DND-41 (cell line): Measurements from ENCODE around the gene DDX4.

ENCODE experiments used
- ATAC-seq: fragments of 200-7000 bp; cut with Tn5 transposase; 3 replicates; pipeline ENCODE4 v1.9.1; 2021; ENCODE audit warnings: low read depth; ENCODE audit not compliant: insufficient read depth
- DNase-seq: peaks from one replicate; pipeline ENCODE4 v3.0.0-alpha.2; 2020
- H2AFZ ChIP-seq: 2 replicates; pipeline ENCODE4 v1.6.0; 2012; ENCODE audit warnings: low read depth, low read length
- H3K27ac ChIP-seq: 2 replicates; pipeline ENCODE4 v1.5.1; 2012; ENCODE audit warnings: low read length, inconsistent platforms
- H3K27me3 ChIP-seq: fragments of 200-600 bp; sonication (generic); 2 replicates; pipeline ENCODE4 v1.6.0; 2012; ENCODE audit warnings: low read length, mild to moderate bottlenecking, inconsistent platforms; ENCODE audit not compliant: insufficient read depth, poor library complexity
- H3K36me3 ChIP-seq: 2 replicates; pipeline ENCODE4 v1.5.1; 2012; ENCODE audit warnings: low read length, inconsistent platforms; ENCODE audit not compliant: insufficient read depth
- H3K4me1 ChIP-seq: 2 replicates; pipeline ENCODE4 v1.5.1; 2012; ENCODE audit warnings: mild to moderate bottlenecking, low read length; ENCODE audit not compliant: insufficient read depth
- H3K4me2 ChIP-seq: 2 replicates; pipeline ENCODE4 v1.6.0; 2012; ENCODE audit warnings: mild to moderate bottlenecking, moderate library complexity, low read length, inconsistent platforms; ENCODE audit not compliant: insufficient read depth
- H3K4me3 ChIP-seq, 2 experiments: fragments of 200-600 bp in 1 of 2; shearing (Covaris generic) in 1 of 2; 2 replicates each; pipeline ENCODE4 v1.5.1; 2012 to 2016; ENCODE audit warnings: inconsistent platforms in 2 of 2, low read length in 2 of 2, mild to moderate bottlenecking in 2 of 2, low read depth in 1 of 2, moderate library complexity in 1 of 2
- H3K79me2 ChIP-seq: 2 replicates; pipeline ENCODE4 v1.6.0; 2012; ENCODE audit warnings: low read length, inconsistent platforms; ENCODE audit not compliant: insufficient read depth
- H3K9ac ChIP-seq: 2 replicates; pipeline ENCODE4 v1.6.0; 2012; ENCODE audit warnings: low read depth, mild to moderate bottlenecking, inconsistent platforms, low read length, moderate library complexity
- H3K9me3 ChIP-seq: 2 replicates; pipeline ENCODE4 v1.5.1; 2012; ENCODE audit warnings: low read length, moderate library complexity, mild to moderate bottlenecking, inconsistent platforms; ENCODE audit not compliant: insufficient read depth, severe bottlenecking
- H4K20me1 ChIP-seq: 2 replicates; pipeline ENCODE4 v1.6.0; 2012; ENCODE audit warnings: low read length; ENCODE audit not compliant: insufficient read depth
- EZH2 ChIP-seq: IDR thresholded peaks from 3 replicates; pipeline ENCODE4 v1.6.1; 2012; ENCODE audit warnings: borderline replicate concordance, low read depth, mild to moderate bottlenecking, moderate library complexity, low read length, inconsistent platforms; ENCODE audit not compliant: severe bottlenecking
- TF ChIP-seq, protein P1 (sequence below): IDR thresholded peaks from 2 replicates; pipeline ENCODE4 v1.5.1; 2012; ENCODE audit warnings: borderline replicate concordance, low read length, moderate library complexity, mild to moderate bottlenecking; ENCODE audit not compliant: poor library complexity, severe bottlenecking; ENCODE audit errors: extremely low read depth

The DDX4 gene

DNA sequence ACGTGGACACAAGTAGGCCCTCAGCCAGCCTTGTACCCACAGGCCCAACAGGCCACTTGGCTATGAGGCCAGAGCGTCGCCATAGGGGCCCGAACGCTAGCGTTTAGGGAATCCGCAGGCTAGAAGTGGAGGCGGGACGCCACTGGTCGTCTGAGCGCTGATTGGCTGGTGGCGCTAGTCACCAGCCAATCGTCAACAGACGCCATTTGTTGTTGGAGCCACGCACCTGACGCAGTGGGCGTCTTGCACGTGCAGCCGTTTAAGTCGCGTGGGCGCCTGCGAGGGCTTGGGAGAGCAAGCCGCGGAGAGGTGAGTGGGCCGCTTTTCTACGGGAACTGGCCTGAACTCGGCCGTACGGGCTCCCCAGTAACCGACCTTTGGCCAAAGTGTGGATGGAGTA is at the start of gene DDX4:
Gene DDX4, plus strand, starts transcription at position 269 of the 400 bp plus-strand sequence. CDS start 903 bp downstream, outside the sequence.
- Histone ChIP-seq H3K27me3 (no peaks in the 10 kb centered on the region), H3K79me2 (no peaks in the 10 kb centered on the region), H4K20me1 (no peaks in the 10 kb centered on the region), H2AFZ (no peak within 1 kb of the TSS), H3K4me3 (no peak within 1 kb of the TSS), H3K9ac (no peak within 1 kb of the TSS), H3K4me2 (no peak within 1 kb of the TSS), H3K4me1 (no peaks in the 10 kb centered on the region), H3K9me3 (no peaks in the 10 kb centered on the region), H3K27ac (no peak within 1 kb of the TSS), H3K36me3 (no peaks in the 10 kb centered on the region)
- no peak for ATAC-seq
- no peak for DNase-seq
- no peak for TF ChIP-seq EZH2
- TF ChIP-seq, protein P1, sequence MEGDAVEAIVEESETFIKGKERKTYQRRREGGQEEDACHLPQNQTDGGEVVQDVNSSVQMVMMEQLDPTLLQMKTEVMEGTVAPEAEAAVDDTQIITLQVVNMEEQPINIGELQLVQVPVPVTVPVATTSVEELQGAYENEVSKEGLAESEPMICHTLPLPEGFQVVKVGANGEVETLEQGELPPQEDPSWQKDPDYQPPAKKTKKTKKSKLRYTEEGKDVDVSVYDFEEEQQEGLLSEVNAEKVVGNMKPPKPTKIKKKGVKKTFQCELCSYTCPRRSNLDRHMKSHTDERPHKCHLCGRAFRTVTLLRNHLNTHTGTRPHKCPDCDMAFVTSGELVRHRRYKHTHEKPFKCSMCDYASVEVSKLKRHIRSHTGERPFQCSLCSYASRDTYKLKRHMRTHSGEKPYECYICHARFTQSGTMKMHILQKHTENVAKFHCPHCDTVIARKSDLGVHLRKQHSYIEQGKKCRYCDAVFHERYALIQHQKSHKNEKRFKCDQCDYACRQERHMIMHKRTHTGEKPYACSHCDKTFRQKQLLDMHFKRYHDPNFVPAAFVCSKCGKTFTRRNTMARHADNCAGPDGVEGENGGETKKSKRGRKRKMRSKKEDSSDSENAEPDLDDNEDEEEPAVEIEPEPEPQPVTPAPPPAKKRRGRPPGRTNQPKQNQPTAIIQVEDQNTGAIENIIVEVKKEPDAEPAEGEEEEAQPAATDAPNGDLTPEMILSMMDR: no peak

DNA sequence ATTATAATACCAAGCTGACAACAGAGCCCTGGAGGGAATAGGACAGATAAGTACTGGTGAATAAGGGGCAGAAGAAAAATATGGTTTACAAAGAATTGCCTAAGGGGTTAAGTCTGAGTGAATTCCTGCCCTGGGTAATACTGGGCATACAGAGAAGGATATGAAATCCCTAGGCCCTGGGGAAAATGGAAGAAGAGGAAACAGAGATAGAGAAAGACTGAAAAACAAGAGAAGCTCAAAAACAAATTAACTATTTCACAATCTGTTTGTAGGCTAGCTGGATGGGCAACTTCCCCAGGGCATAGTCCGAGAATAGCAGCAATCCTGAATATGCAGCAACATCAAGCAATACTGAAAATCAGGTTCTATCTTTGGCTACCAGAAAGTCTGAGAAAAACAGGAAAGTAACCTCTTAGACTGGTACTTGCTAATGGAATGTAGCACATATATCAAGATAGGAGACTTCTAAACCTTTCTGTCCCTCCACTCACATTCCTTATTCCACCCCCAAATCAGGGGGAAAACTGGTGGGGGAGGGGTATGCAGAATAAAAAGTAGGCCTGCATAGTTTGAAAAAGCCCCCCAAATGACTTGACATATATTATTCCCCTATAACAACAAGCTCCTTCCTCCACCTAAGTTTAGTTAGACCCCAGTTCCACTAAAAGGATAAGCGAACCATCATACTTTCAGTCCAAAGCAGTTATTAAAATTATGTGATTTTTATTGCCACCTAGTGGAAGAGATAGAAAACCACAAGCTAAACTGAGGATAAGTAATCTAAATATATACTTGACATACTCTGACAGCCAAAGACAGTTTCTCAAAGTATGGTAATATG is 46.4 kb upstream of the DDX4 start:
- peak; percentile 80 for ATAC-seq
- no peak overlapping the region for H3K4me2 ChIP-seq
- no peaks in the 10 kb centered on the region for H4K20me1 ChIP-seq
- no peak for DNase-seq
- H3K27me3 ChIP-seq: no peaks in the 10 kb centered on the region
- no peaks in the 10 kb centered on the region for H3K9me3 ChIP-seq
- peaks cover 2% of the 10 kb centered on the region; the same call in 1 of the 2 replicates for H3K4me1 ChIP-seq
- H3K27ac ChIP-seq: 0 out of 2 replicates have a peak overlapping the region, but pooled peaks have one; percentile 18
- H2AFZ ChIP-seq: no peak overlapping the region
- TF ChIP-seq, protein P1: peak; percentile 82
- TF ChIP-seq EZH2: no peak
- peaks cover 3% of the 10 kb centered on the region; the same call in 1 of the 2 replicates for H3K36me3 ChIP-seq
- H3K79me2 ChIP-seq: no peaks in the 10 kb centered on the region
- H3K9ac ChIP-seq: no peak overlapping the region
- no peak overlapping the region for H3K4me3 ChIP-seq

DNA sequence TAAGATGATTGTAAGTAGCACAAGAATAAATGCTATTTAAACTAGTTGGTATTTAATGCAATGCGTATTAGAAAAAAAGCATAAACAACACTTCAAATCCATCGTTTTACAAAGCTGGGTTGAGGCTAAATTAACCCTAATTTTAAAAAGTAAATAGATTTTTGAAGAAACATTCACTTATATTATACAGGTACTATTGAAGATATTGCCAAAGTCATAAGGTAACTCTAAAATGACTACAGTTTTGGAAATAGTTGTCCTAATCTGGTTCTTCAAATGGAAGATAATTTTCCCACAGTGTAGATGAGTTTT is 45.8 kb upstream of the DDX4 start:
- no peaks in the 10 kb centered on the region for H4K20me1 ChIP-seq
- peaks cover under 1% of the 10 kb centered on the region for H3K9me3 ChIP-seq
- TF ChIP-seq, protein P1: no peak
- no peak for TF ChIP-seq EZH2
- H3K4me2 ChIP-seq: no peak overlapping the region
- H3K4me3 ChIP-seq: no peak overlapping the region
- no peak for ATAC-seq
- H3K79me2 ChIP-seq: no peaks in the 10 kb centered on the region
- peaks cover 2% of the 10 kb centered on the region; the same call in 1 of the 2 replicates for H3K4me1 ChIP-seq
- peaks cover 5% of the 10 kb centered on the region; the same call in 1 of the 2 replicates for H3K36me3 ChIP-seq
- no peak for DNase-seq
- no peak overlapping the region for H3K27ac ChIP-seq
- no peaks in the 10 kb centered on the region for H3K27me3 ChIP-seq
- H2AFZ ChIP-seq: no peak overlapping the region
- H3K9ac ChIP-seq: no peak overlapping the region
